Activated CD4-positive, alpha-beta T cell treated with anti-CD3 and anti-CD28 coated beads, Interleukin-2, amount 10 ng/mL, durations not matched to agents 24 days and 14 days (primary cell): ENCODE measurements around the gene RAX2. TPM values are rescaled to one million over a fixed set of nuclear protein-coding genes. Genes with fewer than 3 reads are reported as not detected.
A peak's percentile ranks its signal among the peaks of the same experiment; 100 is the strongest.

ENCODE experiments used
- DNase-seq: peaks from one replicate; pipeline ENCODE4 v3.0.0; 2022
- H3K27ac Mint-ChIP-seq: one replicate; pipeline ENCODE4 v1.8.0; 2022; ENCODE audit warnings: mild to moderate bottlenecking, mixed read lengths
- H3K27me3 Mint-ChIP-seq: one replicate; pipeline ENCODE4 v1.8.0; 2022; ENCODE audit warnings: mixed read lengths
- H3K36me3 Mint-ChIP-seq: one replicate; pipeline ENCODE4 v1.8.0; 2022; ENCODE audit warnings: low read depth, mild to moderate bottlenecking, mixed read lengths
- H3K4me1 Mint-ChIP-seq: one replicate; pipeline ENCODE4 v1.8.0; 2021; ENCODE audit warnings: mixed read lengths
- H3K4me3 Mint-ChIP-seq: one replicate; pipeline ENCODE4 v1.8.0; 2022; ENCODE audit warnings: mild to moderate bottlenecking, moderate library complexity, mixed read lengths
- H3K9me3 Mint-ChIP-seq: one replicate; pipeline ENCODE4 v1.8.0; 2021; ENCODE audit warnings: mixed read lengths
- intact Hi-C: fragments of 100-400 bp; cut with micrococcal nuclease; formaldehyde crosslinking; loops from one replicate; pipeline ENCODE4 v1.15.1; 2023
- total RNA-seq: library from RNA; stranded (reverse); gene quantifications from 2 replicates; pipeline ENCODE4 v1.2.3, GENCODE V29; 2022

The RAX2 gene
- total RNA-seq, 1 donor from 2014 or later: not detected

DNA sequence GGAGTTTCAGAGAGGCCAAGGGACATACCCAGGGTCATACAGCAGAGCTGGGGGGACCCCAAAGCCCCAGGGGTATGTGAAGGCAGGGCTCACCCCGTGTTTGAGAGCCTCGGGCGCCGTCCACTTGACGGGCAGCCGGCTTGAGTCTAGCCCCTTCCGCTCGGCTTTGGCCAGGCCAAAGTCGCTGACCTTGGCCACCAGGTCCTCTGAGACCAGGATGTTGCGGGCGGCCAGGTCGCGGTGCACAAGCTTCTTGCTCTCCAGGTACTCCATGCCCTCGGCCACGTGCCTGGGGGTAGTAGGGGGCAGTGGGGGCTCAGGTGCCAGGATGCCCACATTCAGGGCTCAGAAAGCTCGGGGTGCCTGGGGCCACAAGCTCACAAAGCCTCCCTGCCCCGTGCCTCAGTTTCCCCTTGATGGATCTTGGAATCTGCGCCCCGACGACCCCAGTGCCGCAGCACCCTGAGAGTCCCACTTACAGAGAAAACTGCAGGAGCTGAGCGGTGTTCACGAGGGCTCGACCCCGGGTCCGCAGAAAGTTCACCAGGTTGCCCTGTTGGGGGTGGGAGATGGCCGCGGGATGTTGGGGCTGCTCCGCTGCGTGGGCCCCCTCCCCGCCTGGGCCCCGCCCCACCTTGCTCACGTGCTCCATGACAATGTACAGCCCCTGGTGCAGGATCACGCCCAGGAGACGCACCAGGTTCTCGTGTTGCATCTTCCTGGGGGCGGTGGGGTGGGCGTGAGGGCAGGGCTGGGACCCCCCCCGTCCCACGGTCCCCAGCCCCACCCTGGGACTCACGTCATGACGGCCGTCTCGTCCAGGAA is 7.1 kb upstream of the RAX2 start:
- no peak overlapping the region for H3K27ac Mint-ChIP-seq
- H3K36me3 Mint-ChIP-seq: peaks cover 26% of the 10 kb centered on the region
- H3K9me3 Mint-ChIP-seq: peaks cover 12% of the 10 kb centered on the region
- intact Hi-C loops: no loop called here
- no peaks in the 10 kb centered on the region for H3K4me1 Mint-ChIP-seq
- no peak for DNase-seq
- no peak overlapping the region for H3K4me3 Mint-ChIP-seq
- no peaks in the 10 kb centered on the region for H3K27me3 Mint-ChIP-seq

DNA sequence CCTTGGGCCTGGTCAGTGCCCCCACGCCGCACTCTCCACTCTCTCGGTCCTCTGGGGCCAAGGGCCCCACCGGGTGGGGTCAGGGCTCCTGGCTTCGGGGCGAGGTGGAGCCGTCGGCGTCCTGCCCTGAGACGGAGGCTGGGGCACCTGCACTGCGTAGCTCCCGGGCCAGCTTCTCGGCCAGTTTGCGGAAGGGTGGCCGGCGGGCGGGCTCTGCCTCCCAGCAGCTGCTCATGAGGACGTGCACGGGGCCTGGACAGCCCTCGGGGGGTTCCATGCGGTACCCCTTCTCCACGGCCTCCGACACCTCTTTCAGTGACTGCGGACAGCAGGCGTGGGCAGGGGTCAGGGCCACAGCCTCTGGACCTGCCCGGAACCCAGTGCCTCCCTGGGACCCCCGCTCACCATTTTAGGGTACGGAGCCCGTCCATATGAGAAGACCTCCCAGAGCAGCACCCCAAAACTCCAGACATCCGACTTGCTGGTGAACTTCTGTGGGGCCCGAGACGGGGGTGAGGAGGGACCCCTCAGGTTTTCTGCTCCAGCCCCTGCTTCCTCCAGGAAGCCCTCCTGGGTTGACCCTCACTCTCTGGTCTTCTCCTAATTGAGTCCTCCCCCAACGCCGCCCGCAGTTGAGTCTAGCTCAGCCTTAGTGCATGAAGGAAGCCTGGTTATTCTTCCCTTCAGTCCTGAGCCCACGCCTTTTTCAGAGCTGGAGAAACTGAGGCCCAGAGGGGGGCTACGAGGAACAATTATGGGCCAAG is 6.3 kb upstream of the RAX2 start:
- H3K36me3 Mint-ChIP-seq: peaks cover 23% of the 10 kb centered on the region
- H3K4me3 Mint-ChIP-seq: no peak overlapping the region
- H3K9me3 Mint-ChIP-seq: peaks cover 12% of the 10 kb centered on the region
- H3K27me3 Mint-ChIP-seq: no peaks in the 10 kb centered on the region
- DNase-seq: no peak
- intact Hi-C loops: no loop called here
- no peaks in the 10 kb centered on the region for H3K4me1 Mint-ChIP-seq
- H3K27ac Mint-ChIP-seq: no peak overlapping the region

DNA sequence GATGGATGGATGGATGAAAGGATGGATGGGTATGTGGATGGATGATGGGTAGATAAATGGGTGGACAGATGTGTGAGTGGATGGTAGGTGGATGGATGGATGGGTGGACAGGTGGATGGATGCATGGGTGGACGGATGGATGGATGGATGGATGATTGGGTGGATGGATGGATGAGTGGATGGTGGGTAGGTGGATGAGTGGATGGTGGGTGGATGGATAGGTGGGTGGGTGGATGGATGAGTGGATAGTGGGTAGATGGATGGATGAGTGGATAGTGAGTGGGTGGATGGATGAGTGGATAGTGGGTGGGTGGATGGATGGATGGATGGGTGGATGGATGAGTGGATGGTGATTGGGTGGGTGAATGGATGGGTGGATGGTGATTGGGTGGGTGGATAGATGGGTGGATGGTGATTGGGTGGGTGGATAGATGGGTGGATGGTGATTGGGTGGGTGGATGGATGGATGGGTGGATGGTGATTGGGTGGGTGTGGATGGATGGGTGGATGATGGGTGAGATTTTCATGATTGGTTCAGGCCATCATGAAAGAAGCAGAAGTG is 4.5 kb upstream of the RAX2 start:
- H3K36me3 Mint-ChIP-seq: peaks cover 10% of the 10 kb centered on the region
- intact Hi-C loops: no loop called here
- H3K9me3 Mint-ChIP-seq: peaks cover 3% of the 10 kb centered on the region
- H3K27me3 Mint-ChIP-seq: no peaks in the 10 kb centered on the region
- no peak for DNase-seq
- H3K4me1 Mint-ChIP-seq: no peaks in the 10 kb centered on the region
- H3K4me3 Mint-ChIP-seq: no peak overlapping the region
- no peak overlapping the region for H3K27ac Mint-ChIP-seq

GRCh38 chr19:3775831-3776230 is 3.8 kb upstream of the RAX2 start:
- intact Hi-C loops: no loop called here
- no peak for DNase-seq
- Mint-ChIP-seq H3K4me3 (no peak overlapping the region), H3K36me3 (peaks cover 3% of the 10 kb centered on the region), H3K9me3 (no peaks in the 10 kb centered on the region), H3K27me3 (no peaks in the 10 kb centered on the region), H3K27ac (no peak overlapping the region), H3K4me1 (no peaks in the 10 kb centered on the region)

- Mint-ChIP-seq H3K27me3 (no peaks in the 10 kb centered on the region), H3K9me3 (no peaks in the 10 kb centered on the region), H3K27ac (no peak overlapping the region), H3K4me1 (no peaks in the 10 kb centered on the region), H3K36me3 (peaks cover 2% of the 10 kb centered on the region), H3K4me3 (no peak overlapping the region)
- DNase-seq: no peak
- intact Hi-C loops: no loop called here
These were observed 3.3 kb upstream of the RAX2 start for GRCh38 chr19:3775374-3775711.

DNA sequence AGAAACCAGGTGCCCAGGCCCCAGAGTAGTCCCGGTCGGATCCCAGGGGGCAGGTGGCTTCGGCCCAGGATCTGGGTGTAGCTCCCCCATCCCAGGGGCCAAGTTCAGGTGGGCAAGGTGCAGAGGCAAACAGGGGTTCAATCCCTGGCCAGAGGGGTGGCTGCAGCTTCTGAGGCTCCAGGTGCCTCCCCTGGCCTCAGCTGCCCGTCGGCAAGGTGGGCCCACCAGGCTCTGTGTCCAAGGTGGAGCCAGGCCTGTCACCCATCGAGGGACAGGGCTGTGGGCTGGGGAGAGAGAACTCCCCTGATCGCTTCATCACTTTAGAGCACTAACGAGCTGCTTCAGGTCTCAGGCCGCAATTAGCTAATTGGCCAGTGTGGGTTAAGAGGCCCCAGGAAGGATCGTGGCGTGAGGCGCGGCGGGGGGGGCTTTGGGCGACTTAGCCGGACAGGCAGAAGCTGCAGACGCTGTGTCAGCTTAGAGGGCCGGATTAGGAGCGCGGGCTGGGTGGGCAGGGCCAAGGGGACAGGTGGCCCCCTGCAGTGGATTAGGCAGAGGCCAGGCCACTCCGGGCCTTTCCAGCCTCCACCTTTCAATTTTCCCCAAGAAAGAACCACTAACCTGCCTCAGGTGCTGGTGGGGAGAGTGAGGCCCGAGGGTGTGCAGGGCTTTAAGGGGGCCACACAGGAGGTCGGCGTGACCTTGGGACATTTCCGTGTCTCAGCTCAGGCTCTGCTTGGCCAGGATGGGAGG is 2.8 kb upstream of the RAX2 start:
- Mint-ChIP-seq H3K27me3 (no peaks in the 10 kb centered on the region), H3K27ac (no peak overlapping the region), H3K9me3 (no peaks in the 10 kb centered on the region), H3K4me3 (no peak overlapping the region), H3K36me3 (peaks cover 2% of the 10 kb centered on the region), H3K4me1 (no peaks in the 10 kb centered on the region)
- intact Hi-C loops: no loop called here
- DNase-seq: no peak

GRCh38 chr19:3773814-3774515 is 1.9 kb upstream of the RAX2 start:
- H3K36me3 Mint-ChIP-seq: peaks cover 2% of the 10 kb centered on the region
- H3K4me1 Mint-ChIP-seq: no peaks in the 10 kb centered on the region
- intact Hi-C loops: no loop called here
- no peak overlapping the region for H3K4me3 Mint-ChIP-seq
- no peaks in the 10 kb centered on the region for H3K9me3 Mint-ChIP-seq
- no peak overlapping the region for H3K27ac Mint-ChIP-seq
- no peak for DNase-seq
- H3K27me3 Mint-ChIP-seq: no peaks in the 10 kb centered on the region

- Mint-ChIP-seq H3K27me3 (no peaks in the 10 kb centered on the region), H3K4me1 (peaks cover 5% of the 10 kb centered on the region), H3K9me3 (no peaks in the 10 kb centered on the region), H3K27ac (no peak overlapping the region), H3K36me3 (peaks cover 16% of the 10 kb centered on the region), H3K4me3 (no peak overlapping the region)
- intact Hi-C loops: no loop called here
- DNase-seq: no peak
These were observed 775 bp downstream of the RAX2 start for GRCh38 chr19:3771000-3771905.

GRCh38 chr19:3770136-3770999 is 1.7 kb downstream of the RAX2 start:
- Mint-ChIP-seq H3K9me3 (no peaks in the 10 kb centered on the region), H3K4me3 (no peak overlapping the region), H3K27ac (no peak overlapping the region), H3K36me3 (peaks cover 17% of the 10 kb centered on the region), H3K27me3 (no peaks in the 10 kb centered on the region), H3K4me1 (peaks cover 7% of the 10 kb centered on the region)
- no peak for DNase-seq
- intact Hi-C loops: no loop called here

DNA sequence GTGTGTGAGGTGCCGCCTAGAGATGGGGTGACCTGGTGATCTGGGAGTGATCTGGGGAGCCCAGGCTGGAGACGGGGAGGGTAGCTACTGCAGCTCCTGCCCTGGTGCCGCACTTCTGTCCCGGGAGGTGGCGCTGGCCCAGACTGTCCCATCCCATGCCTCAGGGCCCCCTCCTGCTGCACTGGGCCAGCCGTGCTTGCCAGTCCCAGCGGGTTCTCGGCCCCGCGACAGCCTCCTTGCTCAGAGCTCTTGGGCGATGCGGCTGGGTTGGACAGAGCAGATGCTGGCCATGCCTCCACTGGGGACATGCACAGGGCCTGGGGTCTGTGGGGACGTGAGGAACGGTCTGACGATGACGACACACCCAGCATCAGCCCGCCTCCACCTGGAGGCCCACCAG is 2.5 kb downstream of the RAX2 start:
- Mint-ChIP-seq H3K4me1 (peaks cover 7% of the 10 kb centered on the region), H3K27ac (no peak overlapping the region), H3K36me3 (peaks cover 17% of the 10 kb centered on the region), H3K27me3 (no peaks in the 10 kb centered on the region), H3K9me3 (no peaks in the 10 kb centered on the region), H3K4me3 (no peak overlapping the region)
- no peak for DNase-seq
- intact Hi-C loops: no loop called here

- Mint-ChIP-seq H3K36me3 (peaks cover 17% of the 10 kb centered on the region), H3K4me3 (no peak overlapping the region), H3K27me3 (no peaks in the 10 kb centered on the region), H3K27ac (peak overlapping the region; percentile 31), H3K9me3 (no peaks in the 10 kb centered on the region), H3K4me1 (peaks cover 7% of the 10 kb centered on the region)
- intact Hi-C loops: no loop called here
- DNase-seq: no peak
These were observed 3.3 kb downstream of the RAX2 start for GRCh38 chr19:3768748-3769099.
